HL-60/S4 treated with phorbol 12-myristate 13-acetate at 8.2 ng/mL for 4 days and 3 days (cell line): ENCODE measurements around the gene CREG2.

Source experiments
- in situ Hi-C: fragments of 300-500 bp; cut with MboI; formaldehyde crosslinking; loops from 2 replicates; pipeline ENCODE4 v1.15.0; 2022; ENCODE audit warnings: low sequenced_read_pairs

The CREG2 gene

GRCh38 chr2:101410114-101410513 lies 22.8 kb upstream of the CREG2 start:
- in situ Hi-C loops = loop anchor here (10.0 kb wide), 1 partner anchor 405 kb away; no protein-coding TSS in a partner anchor

GRCh38 chr2:101409699-101410098 lies 22.4 kb upstream of the CREG2 start:
- in situ Hi-C loops = loop anchor here (10.0 kb wide), 1 partner anchor 405 kb away; no protein-coding TSS in a partner anchor

- in situ Hi-C loops = no loop called here
These were observed 21.6 kb upstream of the CREG2 start for GRCh38 chr2:101408925-101409324.

- in situ Hi-C loops = no loop called here
These were observed 18.1 kb upstream of the CREG2 start for GRCh38 chr2:101405351-101405899.

GRCh38 chr2:101403745-101404144 lies 16.4 kb upstream of the CREG2 start:
- in situ Hi-C loops = no loop called here

- in situ Hi-C loops = no loop called here
These were observed 15.3 kb upstream of the CREG2 start for GRCh38 chr2:101402630-101403029.

- in situ Hi-C loops = no loop called here
These were observed 14.6 kb upstream of the CREG2 start for GRCh38 chr2:101401906-101402305.

GRCh38 chr2:101401326-101401665 lies 14.0 kb upstream of the CREG2 start:
- in situ Hi-C loops = no loop called here

- in situ Hi-C loops = no loop called here
These were observed 13.4 kb upstream of the CREG2 start for GRCh38 chr2:101400506-101401325.

- in situ Hi-C loops = no loop called here
These were observed 12.7 kb upstream of the CREG2 start for GRCh38 chr2:101400048-101400447.

- in situ Hi-C loops = no loop called here
These were observed 11.9 kb upstream of the CREG2 start for GRCh38 chr2:101399021-101399799.

GRCh38 chr2:101398116-101398821 lies 11.0 kb upstream of the CREG2 start:
- in situ Hi-C loops = no loop called here

GRCh38 chr2:101396316-101396717 lies 9.0 kb upstream of the CREG2 start:
- in situ Hi-C loops = no loop called here

- in situ Hi-C loops = no loop called here
These were observed 8.4 kb upstream of the CREG2 start for GRCh38 chr2:101395545-101396315.

GRCh38 chr2:101388232-101388631 lies 929 bp upstream of the CREG2 start:
- in situ Hi-C loops = no loop called here

GRCh38 chr2:101386599-101387150 lies 628 bp downstream of the CREG2 start:
- in situ Hi-C loops = no loop called here

GRCh38 chr2:101383016-101383541 lies 4.2 kb downstream of the CREG2 start:
- in situ Hi-C loops = no loop called here

- in situ Hi-C loops = no loop called here
These were observed 4.9 kb downstream of the CREG2 start for GRCh38 chr2:101382442-101382841.

- in situ Hi-C loops = no loop called here
These were observed 6.9 kb downstream of the CREG2 start for GRCh38 chr2:101380376-101380775.

- in situ Hi-C loops = no loop called here
These were observed 8.2 kb downstream of the CREG2 start for GRCh38 chr2:101379091-101379490.
